SU-DHL-6 (cell line): ENCODE data around the gene THOC2.

ENCODE experiments used
- EZH2phosphoT487 ChIP-seq: fragments of 200-600 bp; sonication (generic), shearing (Covaris generic); conservative IDR thresholded peaks from 2 replicates; pipeline ENCODE4 v1.6.1; 2018; ENCODE audit warnings: mild to moderate bottlenecking, antibody characterized with exemption, low read length, moderate library complexity, mixed read lengths
- TF ChIP-seq, protein P1 (sequence below): fragments of 200-600 bp; sonication (generic); IDR thresholded peaks from one replicate; pipeline ENCODE4 v1.5.1; 2017; ENCODE audit warnings: antibody characterized with exemption, mild to moderate bottlenecking, low read length, moderate library complexity; ENCODE audit not compliant: insufficient read depth, poor library complexity, severe bottlenecking

GRCh38 chrX:123753656-123754350 lies 21.0 kb upstream of the THOC2 start:
- TF ChIP-seq, protein P1, sequence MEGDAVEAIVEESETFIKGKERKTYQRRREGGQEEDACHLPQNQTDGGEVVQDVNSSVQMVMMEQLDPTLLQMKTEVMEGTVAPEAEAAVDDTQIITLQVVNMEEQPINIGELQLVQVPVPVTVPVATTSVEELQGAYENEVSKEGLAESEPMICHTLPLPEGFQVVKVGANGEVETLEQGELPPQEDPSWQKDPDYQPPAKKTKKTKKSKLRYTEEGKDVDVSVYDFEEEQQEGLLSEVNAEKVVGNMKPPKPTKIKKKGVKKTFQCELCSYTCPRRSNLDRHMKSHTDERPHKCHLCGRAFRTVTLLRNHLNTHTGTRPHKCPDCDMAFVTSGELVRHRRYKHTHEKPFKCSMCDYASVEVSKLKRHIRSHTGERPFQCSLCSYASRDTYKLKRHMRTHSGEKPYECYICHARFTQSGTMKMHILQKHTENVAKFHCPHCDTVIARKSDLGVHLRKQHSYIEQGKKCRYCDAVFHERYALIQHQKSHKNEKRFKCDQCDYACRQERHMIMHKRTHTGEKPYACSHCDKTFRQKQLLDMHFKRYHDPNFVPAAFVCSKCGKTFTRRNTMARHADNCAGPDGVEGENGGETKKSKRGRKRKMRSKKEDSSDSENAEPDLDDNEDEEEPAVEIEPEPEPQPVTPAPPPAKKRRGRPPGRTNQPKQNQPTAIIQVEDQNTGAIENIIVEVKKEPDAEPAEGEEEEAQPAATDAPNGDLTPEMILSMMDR: no peak
- no peak for TF ChIP-seq EZH2phosphoT487
